NCI-H2196 treated with DMSO at 0.1 percent for 48 hours (cell line): ENCODE results near the gene SPEM3.

Source experiments
- DNase-seq: peaks from one replicate; lab custom pipeline; 2025; ENCODE audit not compliant: unreplicated experiment; lab: John Stamatoyannopoulos, UW

SPEM3 gene

GRCh38 chr17:7419819-7420610 is 8.6 kb upstream of the SPEM3 start, which contains the start of gene SPEM1:
SPEM1 (plus strand) TSS chr17:7420324; CDS start chr17:7420385, 61 bp downstream.
- DNase-seq, result no peak

- DNase-seq, result no peak
Measured at GRCh38 chr17:7421186-7421585, 7.5 kb upstream of the SPEM3 start.

DNA sequence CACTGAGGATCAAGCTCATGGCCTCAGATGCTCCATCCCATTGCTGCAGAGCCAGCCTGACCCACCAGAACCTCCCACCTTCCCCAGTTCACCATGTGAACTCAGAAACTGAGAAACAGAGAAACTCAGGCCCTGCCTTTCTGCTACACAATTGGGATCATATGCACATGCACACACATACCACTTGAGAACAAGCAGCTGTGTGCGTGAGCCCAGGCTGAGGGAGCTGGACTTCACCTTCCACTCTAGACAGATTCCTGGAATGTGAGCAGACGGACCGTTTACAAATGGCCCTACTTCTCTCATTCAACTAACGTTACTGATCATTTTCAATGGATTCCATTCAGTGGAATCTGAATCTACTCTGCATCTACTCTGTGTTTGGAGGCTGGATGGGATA is 5.0 kb upstream of the SPEM3 start:
- no peak for DNase-seq

- DNase-seq, result no peak
Measured at GRCh38 chr17:7425316-7425715, 3.3 kb upstream of the SPEM3 start, which contains the start of gene SPEM2. SPEM2 (plus strand) TSS chr17:7425616; CDS start chr17:7425689, 73 bp downstream.

DNA sequence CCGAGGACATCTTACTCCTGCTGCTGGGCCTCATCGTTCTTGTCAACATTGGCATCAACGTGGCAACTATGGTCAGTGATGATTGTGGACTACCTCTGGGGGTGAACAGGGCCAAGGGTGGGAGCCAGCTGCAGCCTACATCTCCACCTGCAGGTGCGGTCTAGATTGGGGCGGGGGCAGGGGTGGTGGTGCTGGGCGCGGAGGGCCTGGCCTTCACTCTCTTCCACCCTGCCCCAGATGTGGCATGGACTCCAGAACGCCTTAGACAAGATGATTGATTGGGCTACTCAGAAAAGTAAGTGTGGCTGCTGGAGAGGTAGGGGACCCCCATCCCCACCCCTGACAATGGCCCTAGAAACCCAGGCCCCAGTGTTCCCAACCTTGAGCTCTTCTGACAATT is 2.9 kb upstream of the SPEM3 start:
- no peak for DNase-seq

GRCh38 chr17:7426203-7426863 is 2.3 kb upstream of the SPEM3 start:
- DNase-seq, result no peak

DNA sequence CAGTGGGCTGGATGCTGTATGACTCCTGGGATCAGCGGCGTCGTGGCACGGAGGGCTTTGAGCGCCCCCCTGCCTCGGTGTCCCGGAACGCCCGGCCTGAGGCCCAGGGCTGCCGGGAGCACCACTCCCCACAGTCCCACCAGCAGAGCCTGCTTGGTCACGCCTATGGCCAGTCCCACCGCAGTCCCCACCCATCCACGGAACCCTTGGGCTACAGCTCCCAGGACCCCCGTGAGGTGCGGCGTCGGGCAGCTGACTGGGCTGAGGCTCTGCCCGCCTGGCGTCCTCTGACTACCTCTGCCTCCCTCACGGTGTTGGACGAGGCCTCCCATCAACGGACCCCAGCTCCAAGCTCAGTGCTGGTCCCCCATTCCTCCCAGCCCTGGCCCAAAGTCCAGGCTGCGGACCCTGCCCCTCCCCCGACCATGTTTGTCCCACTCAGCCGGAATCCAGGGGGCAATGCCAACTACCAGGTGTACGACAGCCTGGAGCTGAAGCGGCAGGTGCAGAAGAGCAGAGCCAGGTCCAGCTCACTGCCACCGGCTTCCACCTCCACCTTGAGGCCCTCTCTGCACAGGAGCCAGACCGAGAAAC is 1.7 kb upstream of the SPEM3 start:
- no peak for DNase-seq

DNA sequence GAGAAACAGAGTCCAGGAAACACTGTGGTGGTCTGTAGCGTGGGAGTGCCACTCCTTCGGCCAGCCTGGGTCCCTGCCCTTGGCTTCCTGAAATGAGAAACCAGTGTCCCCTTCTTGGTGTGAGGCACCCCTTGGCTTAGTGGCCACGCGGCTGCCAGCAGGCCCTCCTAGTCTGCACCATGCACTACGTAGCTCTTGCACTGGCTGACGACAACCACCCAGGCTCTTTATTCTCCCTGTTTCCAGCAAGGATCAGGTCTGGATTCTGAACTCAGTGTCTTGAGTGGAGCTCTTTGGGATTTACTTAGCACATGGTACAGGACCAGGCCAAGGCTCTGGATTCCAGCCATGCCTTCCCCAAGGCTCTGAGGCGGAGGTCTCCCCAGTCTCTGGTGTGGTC is 1.1 kb upstream of the SPEM3 start:
- no peak for DNase-seq

GRCh38 chr17:7429722-7430121 is 1.1 kb downstream of the SPEM3 start:
- DNase-seq, result no peak

- no peak for DNase-seq
Measured at GRCh38 chr17:7431231-7431630, 2.6 kb downstream of the SPEM3 start.

DNA sequence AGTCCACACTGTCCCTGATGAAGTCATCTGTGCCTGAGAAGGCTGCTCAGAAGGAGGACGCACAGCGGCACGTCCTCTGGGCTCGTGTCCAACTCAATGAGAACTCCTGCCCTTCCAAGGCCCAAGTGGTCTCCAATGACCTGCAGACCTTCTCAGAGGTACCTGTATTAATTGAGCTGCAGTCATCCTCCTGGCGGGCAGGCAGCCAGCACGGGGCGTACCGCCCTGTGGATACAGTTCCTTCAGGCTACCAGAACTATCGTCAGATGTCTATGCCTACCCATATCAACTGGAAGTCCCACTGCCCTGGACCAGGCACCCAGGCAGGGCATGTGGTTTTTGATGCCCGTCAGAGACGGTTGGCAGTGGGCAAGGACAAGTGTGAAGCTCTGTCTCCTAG is 3.6 kb downstream of the SPEM3 start:
- DNase-seq, result no peak

- DNase-seq, result no peak
Measured at GRCh38 chr17:7435676-7436555, 7.3 kb downstream of the SPEM3 start.

DNA sequence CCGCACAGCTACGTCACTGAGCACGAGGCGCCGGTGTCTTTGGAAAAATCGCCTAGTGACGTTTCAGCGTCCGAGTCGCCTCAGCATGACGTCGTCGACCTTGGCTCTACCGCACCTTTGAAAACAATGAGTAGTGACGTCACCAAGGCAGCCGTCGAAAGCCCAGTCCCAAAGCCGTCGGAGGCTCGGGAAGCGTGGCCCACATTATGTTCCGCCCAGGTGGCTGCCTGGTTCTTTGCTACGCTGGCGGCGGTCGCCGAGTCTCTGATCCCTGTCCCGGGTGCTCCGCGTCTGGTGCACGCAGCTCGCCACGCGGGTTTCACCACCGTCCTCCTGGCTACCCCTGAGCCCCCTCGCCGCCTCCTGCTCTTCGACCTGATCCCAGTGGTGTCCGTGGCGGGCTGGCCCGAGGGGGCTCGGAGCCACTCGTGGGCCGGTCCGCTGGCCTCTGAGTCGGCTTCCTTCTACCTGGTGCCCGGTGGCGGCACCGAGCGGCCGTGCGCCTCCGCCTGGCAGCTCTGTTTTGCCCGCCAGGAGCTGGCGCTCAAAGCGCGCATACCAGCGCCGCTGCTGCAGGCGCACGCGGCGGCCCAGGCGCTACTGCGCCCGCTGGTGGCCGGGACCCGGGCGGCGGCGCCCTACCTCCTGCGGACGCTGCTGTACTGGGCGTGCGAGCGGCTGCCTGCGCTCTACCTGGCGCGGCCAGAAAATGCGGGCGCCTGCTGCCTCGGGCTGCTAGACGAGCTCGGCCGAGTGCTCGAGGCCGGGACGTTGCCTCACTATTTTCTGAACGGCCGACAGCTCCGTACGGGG is 8.1 kb downstream of the SPEM3 start:
- DNase-seq, result peak; percentile 69

- no peak for DNase-seq
Measured at GRCh38 chr17:7437369-7437863, 8.8 kb downstream of the SPEM3 start.

DNA sequence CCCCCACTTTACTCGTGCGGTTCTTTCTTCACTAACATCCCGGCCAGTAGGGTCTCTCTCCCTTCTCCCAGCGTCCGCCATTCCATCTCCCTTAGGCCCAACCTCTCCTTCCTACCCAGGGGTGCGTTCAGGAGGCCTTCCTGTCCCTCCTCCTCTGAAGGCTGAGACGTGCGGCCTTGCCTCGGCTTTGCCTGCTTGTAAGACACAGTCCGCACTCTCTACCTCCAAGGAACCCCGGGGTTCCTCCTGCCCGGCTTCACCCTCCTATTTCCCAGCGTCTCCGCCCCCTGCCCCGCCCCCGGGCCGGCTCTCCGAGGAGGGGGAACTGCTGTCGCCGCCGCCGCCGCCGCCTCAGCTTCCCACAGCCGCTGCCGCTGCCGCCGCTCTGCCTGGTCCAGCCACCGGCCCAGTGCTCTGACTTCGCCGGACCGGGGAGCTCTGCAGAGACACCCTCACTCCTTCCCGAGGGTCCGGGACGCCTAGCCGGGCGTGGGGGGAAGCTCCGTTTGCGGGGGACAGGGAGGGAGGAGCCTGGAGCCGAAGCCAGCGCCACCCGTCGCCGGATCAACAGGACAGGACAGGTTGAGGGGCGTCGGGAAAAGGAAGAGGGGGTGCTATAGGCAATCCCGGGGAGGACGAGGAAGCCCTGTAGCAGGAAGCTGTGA is 9.4 kb downstream of the SPEM3 start:
- no peak for DNase-seq

GRCh38 chr17:7438656-7439460 is 10.2 kb downstream of the SPEM3 start:
- no peak for DNase-seq

DNA sequence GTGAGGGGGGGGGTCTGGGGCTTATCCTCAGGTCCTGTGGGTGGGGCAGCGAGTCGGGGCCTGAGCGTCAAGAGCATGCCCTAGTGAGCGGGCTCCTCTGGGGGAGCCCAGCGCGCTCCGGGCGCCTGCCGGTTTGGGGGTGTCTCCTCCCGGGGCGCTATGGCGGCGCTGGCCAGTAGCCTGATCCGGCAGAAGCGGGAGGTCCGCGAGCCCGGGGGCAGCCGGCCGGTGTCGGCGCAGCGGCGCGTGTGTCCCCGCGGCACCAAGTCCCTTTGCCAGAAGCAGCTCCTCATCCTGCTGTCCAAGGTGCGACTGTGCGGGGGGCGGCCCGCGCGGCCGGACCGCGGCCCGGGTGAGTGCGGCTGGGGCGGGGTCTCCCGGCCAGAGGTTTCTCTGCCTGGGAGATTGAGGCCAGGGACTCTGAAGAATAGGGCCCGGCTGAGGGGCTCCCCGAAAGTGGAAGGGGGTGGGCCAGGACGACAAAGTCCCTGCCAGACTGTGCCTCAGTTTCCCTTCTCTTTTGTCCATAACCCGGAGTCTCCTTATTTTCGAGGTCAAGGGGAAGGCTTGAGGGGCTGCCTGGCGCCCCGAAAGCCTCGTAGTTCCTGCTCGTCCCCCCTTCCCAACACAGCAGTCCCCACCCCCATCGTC is 10.9 kb downstream of the SPEM3 start, which contains the start of gene FGF11:
Gene FGF11 (plus strand): TSS at position 51 of the 651 bp plus-strand sequence. CDS start 109 bp downstream, at position 160.
- DNase-seq, result no peak
